HG03139 (cell line): ENCODE results near the gene GDPD5.

ENCODE experiments used
- ATAC-seq: cut with Tn5 transposase; IDR thresholded peaks from one replicate; pipeline ENCODE4 v1.9.1; 2021; ENCODE audit not compliant: unreplicated experiment

Gene GDPD5

DNA sequence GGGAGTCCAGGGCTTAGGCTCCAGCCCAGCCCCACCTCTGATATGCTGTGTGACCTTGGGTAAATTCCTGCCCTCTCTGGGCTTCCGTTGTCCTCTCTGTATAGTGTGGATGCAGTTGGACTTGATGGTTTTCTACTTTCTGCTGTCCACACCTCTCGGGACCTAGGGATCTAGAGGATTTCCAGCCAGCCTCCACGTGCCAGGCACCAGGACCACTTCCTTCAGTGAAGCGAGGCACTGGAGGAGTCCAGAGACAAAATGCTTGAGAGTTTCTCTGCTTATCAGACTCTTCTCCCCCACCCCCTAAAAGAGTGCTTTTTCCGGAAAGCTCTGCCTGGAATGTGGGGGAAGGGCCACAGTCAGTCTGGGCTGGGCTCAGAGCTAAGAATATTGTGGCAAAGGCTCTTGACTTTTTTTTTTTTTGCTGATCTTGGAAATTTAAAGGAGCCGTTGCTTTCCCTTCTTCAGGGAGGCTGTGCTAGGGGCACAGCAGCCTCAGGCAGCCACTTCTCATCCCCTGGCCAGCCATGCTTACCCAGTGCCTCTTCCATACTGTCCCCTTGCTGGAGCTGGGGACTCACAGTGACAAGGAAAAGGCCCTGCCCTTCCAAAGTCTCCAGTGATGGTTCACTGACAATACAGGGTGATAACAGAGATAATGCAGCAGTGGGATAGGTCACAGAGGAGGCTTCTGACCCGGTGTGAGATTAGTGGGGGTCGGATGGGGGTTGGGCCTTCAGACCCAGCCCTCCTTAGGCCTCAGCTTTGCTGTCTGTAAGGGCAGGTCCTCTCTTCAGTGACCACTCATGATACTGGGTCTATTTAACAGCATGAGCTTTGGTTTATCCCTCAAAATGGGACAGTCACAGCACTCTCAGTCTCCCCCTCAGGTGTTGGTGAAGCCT, 33.5 kb upstream of the GDPD5 start:
- no peak for ATAC-seq

DNA sequence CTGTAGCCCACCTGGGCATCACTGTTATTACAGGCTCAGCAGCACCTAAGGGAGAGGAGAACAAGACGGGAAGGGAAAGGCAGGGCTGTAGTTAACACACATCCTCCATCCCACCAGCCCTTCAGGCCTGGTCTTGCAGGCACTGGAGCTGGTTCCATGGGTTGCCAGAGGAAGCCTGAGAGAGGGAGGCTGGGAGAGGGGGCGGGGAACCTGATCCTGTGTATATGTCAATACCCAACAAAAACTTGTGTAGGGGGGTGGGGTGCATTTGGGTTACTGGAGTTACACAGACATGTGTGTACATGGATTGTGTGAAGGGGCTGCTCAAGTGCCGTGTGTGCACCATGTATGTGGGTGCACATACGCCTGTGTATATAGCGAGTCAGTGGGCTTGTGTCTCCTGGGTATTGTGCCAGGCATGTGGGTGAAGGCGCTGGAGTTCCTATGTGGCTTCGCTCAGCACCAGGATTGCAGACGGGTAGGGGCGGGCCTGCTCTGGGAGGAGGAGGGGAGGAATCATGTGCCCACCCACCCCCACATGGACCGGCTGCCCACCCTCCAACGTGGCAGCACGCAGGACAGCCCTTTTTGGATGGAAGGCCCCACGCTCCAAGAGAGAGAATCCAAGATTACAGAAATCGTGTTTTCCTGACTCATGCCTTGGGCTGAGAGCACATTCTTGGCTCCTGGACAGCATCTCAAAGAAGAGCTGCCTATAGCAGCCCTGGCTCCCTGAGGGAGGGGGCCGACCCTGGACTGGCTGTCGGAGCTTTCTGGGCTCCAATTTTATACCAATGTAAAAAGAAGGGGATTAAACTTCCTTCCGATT, 32.1 kb upstream of the GDPD5 start:
- ATAC-seq: no peak

DNA sequence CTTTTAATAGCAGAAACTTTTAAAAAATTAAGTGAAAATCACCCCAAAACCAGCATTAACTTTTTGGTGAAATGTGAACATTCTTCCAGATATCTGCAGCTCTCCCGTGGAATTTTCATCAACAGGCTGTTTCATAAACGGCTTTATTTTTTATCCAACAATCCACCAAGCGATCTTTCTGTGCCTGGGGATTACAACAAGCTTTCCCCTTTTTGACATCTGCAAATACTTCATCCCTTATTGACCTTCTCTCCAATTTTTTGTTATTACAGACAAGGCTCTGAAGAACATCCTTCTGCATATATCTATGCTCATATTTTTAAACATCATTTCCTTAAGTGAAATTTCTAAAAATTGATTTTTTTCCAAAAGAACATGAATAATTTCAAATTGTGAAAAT, 30.5 kb upstream of the GDPD5 start:
- no peak for ATAC-seq

- ATAC-seq: no peak
These were observed 29.5 kb upstream of the GDPD5 start for GRCh38 chr11:75555079-75555811.

DNA sequence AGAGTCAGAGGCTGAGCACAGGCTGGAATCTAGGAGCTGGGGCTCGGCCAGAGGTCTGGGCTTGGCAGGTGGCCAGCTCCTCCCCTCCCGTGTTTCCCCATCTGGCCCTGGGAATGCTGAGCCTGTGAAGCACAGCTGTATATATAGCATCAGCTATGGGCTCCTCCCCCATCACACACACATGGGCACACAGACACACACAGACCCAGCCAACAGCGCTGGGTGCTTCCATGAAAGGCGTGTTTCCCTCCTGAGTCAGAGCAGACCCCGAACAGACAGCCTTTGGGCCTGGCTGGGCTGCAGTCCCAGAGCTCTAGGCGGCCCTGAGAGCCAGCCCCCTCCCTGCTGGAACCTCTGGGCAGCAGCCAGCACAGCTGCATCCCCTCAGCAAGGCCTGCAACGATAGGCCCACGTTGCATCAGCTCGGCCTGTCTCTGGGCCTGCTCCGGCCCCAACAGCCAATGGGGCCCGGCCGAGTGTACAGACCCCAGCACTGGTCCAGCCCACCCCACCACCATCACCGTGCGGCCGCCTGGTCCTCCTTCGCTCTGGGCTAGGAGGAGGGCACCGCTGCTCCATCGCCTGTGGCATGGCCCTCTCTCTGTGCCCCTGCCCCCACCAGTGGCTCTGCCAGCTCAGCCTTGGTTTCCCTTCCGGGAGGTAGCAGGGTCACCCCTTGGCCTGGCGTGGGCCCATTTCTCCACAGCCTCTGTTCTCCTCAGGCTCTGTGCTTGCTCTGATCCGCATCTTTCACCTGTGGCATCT, 28.7 kb upstream of the GDPD5 start:
- no peak for ATAC-seq

DNA sequence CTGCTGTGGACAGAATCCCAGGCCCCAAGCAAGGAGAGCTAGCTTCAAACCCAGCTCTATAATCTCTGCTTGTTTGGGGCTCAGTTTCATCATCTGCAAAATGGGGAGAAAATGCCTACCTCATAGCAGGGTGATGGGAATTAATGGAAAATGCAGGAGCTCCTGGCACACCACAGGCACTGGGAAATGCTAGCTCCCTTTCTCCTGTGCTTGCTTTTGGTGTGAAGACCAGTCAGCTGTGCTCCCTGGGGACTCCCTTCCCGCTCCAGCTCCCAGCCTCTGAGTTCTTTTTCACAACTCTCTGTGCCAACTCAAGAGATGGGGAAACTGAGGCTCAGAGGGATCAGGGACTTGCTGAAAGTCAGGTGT, 28.1 kb upstream of the GDPD5 start:
- no peak for ATAC-seq

DNA sequence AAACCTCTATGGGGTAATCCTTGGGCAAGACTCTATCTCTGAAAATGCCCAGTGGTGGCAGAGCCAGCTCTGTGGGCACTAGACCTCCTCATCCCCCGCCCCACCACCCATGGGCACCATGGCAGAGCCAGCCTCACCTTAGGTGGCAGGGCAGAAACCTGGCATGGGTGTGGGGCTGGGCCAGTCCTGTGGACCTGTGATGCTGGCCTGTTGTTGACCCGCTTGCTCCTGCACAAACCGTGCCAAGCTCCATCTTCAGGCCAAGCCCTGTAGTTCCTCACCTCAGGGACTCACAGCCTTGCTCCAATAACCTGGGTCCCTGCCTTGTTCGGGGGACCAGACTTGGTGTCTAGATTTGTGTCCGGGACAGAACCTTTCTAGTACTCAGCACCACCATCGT, 27.4 kb upstream of the GDPD5 start:
- ATAC-seq: no peak

GRCh38 chr11:75549370-75549958, 23.7 kb upstream of the GDPD5 start:
- ATAC-seq: no peak

- no peak for ATAC-seq
These were observed 23.0 kb upstream of the GDPD5 start for GRCh38 chr11:75548595-75549272.

GRCh38 chr11:75547617-75548058, 21.9 kb upstream of the GDPD5 start:
- ATAC-seq: no peak

GRCh38 chr11:75547177-75547576, 21.4 kb upstream of the GDPD5 start:
- ATAC-seq: no peak

GRCh38 chr11:75543806-75544205, 18.1 kb upstream of the GDPD5 start:
- no peak for ATAC-seq

DNA sequence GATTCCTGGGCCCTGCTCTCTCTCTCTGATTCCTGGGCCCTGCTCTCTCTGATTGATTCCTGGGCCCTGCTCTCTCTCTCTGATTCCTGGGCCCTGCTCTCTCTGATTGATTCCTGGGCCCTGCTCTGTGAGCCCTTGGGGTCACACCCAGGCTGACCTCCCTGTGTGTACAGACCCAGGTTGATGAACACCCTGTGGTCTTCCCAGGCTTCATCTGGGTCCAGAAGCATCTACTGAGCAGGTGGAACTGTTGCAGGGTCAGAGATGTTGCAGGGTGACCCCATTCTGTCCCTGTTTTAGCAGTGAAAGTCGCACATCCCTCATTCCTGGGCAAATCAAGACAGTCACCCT, 16.3 kb upstream of the GDPD5 start:
- no peak for ATAC-seq

GRCh38 chr11:75541193-75542087, 15.7 kb upstream of the GDPD5 start:
- ATAC-seq: no peak

GRCh38 chr11:75539459-75540334, 14.0 kb upstream of the GDPD5 start:
- ATAC-seq: no peak

- no peak for ATAC-seq
These were observed 12.6 kb upstream of the GDPD5 start for GRCh38 chr11:75538150-75538942.

DNA sequence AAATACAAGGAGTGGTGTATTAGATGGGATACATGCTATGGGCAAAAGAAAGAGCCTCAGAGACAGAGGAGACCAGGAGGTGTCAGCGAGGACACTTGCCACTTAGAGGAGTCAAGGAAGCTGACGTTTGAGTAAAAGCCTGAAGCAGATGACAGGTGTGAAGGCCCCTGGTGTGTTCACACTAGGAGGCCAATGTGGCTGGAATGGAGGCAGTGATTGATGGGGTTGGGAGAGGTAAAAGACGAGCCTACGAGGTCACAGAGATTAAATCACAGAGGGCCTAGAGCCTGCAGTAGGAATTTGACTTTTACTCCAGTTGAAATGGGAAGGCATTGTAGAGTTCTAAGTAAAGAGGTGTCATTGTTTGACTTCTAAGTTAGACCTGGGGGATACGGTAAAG, 12.0 kb upstream of the GDPD5 start:
- ATAC-seq: no peak
